Natural killer cell (primary cell): ENCODE measurements around the gene EXOC4. TPM values are rescaled to one million over a fixed set of nuclear protein-coding genes. Genes with fewer than 3 reads are reported as not detected.

Experiments used
- ATAC-seq, 3 donors: fragments of 150-1000 bp in 2 of 3; fragments of 200-7000 bp in 1 of 3; cut with Tn5 transposase; 1 replicate in 1 of 3; 2 replicates in 2 of 3; pipeline ENCODE4 v1.10.0; 2021; ENCODE audit warnings: mild to moderate bottlenecking in 2 of 3, moderate library complexity in 2 of 3
- DNase-seq, 2 donors: peaks; one replicate each; pipeline versions ENCODE4 v3.0.0 to v3.0.0-alpha.2; 2013 to 2021; ENCODE audit warnings: mixed read lengths in 1 of 2
- H3K27ac ChIP-seq: one replicate; pipeline ENCODE4 v1.5.1; 2013; ENCODE audit warnings: mild to moderate bottlenecking, low read length
- H3K27me3 ChIP-seq: one replicate; pipeline ENCODE4 v1.6.1; 2013; ENCODE audit warnings: low read length; ENCODE audit not compliant: control insufficient read depth, insufficient read depth
- H3K36me3 ChIP-seq: one replicate; pipeline ENCODE4 v1.6.1; 2013; ENCODE audit warnings: low read length; ENCODE audit not compliant: control insufficient read depth, insufficient read depth
- H3K4me1 ChIP-seq: one replicate; pipeline ENCODE4 v1.6.1; 2013; ENCODE audit warnings: low read length; ENCODE audit not compliant: control insufficient read depth, insufficient read depth
- H3K4me3 ChIP-seq: one replicate; pipeline ENCODE4 v1.5.1; 2013; ENCODE audit warnings: low read length
- H3K9me3 ChIP-seq: one replicate; pipeline ENCODE4 v1.6.1; 2013; ENCODE audit warnings: low read length; ENCODE audit not compliant: control insufficient read depth, insufficient read depth
- H3K27ac Mint-ChIP-seq, 2 donors: one replicate each; pipeline ENCODE4 v1.8.0; 2022; ENCODE audit warnings: mild to moderate bottlenecking in 2 of 2, mixed read lengths in 2 of 2, moderate library complexity in 1 of 2
- H3K27me3 Mint-ChIP-seq, 2 donors: one replicate each; pipeline ENCODE4 v1.8.0; 2022; ENCODE audit warnings: low read depth in 2 of 2, mixed read lengths in 2 of 2
- H3K36me3 Mint-ChIP-seq: one replicate; pipeline ENCODE4 v1.8.0; 2022; ENCODE audit warnings: mixed read lengths
- H3K4me1 Mint-ChIP-seq, 2 donors: one replicate each; pipeline ENCODE4 v1.8.0; 2022; ENCODE audit warnings: mixed read lengths in 2 of 2
- H3K4me3 Mint-ChIP-seq: one replicate; pipeline ENCODE4 v1.8.0; 2022; ENCODE audit warnings: mild to moderate bottlenecking, moderate library complexity, mixed read lengths
- H3K9me3 Mint-ChIP-seq, 2 donors: one replicate each; pipeline ENCODE4 v1.8.0; 2022; ENCODE audit warnings: mixed read lengths in 2 of 2
- WGBS: methylation state at CpG from one replicate; pipeline ENCODE4 v1.1.7; 2013; ENCODE audit warnings: missing lambda C conversion rate; ENCODE audit not compliant: insufficient coverage; 5-methylcytosine and 5-hydroxymethylcytosine counted together
- intact Hi-C: fragments of 100-400 bp; cut with micrococcal nuclease; formaldehyde crosslinking; loops from one replicate; pipeline ENCODE4 v1.14.2; 2022
- total RNA-seq, 4 donors: library from RNA; stranded (reverse); fragments of 120-200 nt in 1 of 4; gene quantifications; one replicate each; pipeline versions ENCODE4 v1.2.3 to v1.2.4, GENCODE V29; 2013 to 2022
- TF ChIP-seq, protein P1 (sequence below): fragments of 200-600 bp; IDR thresholded peaks from one replicate; pipeline ENCODE4 v1.8.0; 2022; ENCODE audit warnings: antibody characterized with exemption

Gene EXOC4
- total RNA-seq, 3 donors from 2014 or later (not counting 1 experiment from before 2014, with no cell fraction given): 105 to 148 (median 123) TPM

DNA sequence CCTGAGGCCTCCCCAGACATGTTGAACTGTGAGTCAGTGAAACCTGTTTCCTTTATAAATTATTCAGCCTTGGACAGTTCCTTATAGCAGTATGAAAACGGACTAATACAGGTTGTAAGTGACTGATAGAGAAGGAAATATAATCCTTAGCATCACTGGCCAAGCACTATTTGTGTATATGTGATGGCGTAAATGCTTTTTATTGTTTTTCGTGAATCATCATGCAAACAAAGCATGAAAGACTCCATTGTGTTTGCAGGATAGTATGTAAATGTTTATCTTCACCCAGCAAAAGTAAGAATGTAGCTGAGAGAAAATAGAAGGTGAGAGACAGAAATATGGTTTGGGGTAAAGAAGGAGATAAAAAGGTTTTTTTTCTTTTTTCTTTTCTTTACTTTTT lies 781.8 kb downstream of the EXOC4 start:
- H3K9me3 ChIP-seq: no peaks in the 10 kb centered on the region
- H3K27ac ChIP-seq: no peak overlapping the region
- no peak overlapping the region for H3K4me3 ChIP-seq
- H3K36me3 ChIP-seq: no peaks in the 10 kb centered on the region
- Mint-ChIP-seq H3K27ac (no peak overlapping the region), H3K36me3 (no peaks in the 10 kb centered on the region), H3K4me1 (peaks cover 22 to 31% of the 10 kb centered on the region in 2 donors), H3K9me3 (no peaks in the 10 kb centered on the region), H3K27me3 (no peaks in the 10 kb centered on the region), H3K4me3 (no peak overlapping the region)
- no peaks in the 10 kb centered on the region for H3K27me3 ChIP-seq
- WGBS: 100% methylated on average over 3 of the region's 3 CpGs
- intact Hi-C loops: no loop called here
- TF ChIP-seq, protein P1, sequence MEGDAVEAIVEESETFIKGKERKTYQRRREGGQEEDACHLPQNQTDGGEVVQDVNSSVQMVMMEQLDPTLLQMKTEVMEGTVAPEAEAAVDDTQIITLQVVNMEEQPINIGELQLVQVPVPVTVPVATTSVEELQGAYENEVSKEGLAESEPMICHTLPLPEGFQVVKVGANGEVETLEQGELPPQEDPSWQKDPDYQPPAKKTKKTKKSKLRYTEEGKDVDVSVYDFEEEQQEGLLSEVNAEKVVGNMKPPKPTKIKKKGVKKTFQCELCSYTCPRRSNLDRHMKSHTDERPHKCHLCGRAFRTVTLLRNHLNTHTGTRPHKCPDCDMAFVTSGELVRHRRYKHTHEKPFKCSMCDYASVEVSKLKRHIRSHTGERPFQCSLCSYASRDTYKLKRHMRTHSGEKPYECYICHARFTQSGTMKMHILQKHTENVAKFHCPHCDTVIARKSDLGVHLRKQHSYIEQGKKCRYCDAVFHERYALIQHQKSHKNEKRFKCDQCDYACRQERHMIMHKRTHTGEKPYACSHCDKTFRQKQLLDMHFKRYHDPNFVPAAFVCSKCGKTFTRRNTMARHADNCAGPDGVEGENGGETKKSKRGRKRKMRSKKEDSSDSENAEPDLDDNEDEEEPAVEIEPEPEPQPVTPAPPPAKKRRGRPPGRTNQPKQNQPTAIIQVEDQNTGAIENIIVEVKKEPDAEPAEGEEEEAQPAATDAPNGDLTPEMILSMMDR: no peak
- no peak for ATAC-seq
- H3K4me1 ChIP-seq: peaks cover 7% of the 10 kb centered on the region
- DNase-seq: no peak

DNA sequence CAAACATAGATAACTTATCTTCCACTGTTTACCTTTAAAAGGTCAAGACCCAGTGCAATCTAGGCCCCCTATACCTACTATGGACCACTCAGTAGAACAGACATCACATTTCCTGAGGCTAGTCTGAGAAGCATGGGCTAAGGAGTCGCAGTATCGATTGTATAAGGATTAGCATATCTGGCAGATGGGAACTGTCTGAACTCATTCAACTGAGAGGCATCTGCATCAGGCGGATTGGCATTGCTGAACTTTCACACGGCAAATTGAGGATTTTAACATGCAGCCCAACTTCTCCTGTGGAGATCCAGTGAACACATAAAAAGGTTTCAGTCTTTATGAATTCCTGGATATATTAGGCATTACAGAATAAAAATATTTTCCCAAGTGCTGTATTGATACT lies 785.1 kb downstream of the EXOC4 start:
- ATAC-seq: no peak
- no peak for DNase-seq
- Histone ChIP-seq H3K27me3 (no peaks in the 10 kb centered on the region), H3K9me3 (no peaks in the 10 kb centered on the region), H3K4me1 (no peaks in the 10 kb centered on the region), H3K4me3 (no peak overlapping the region), H3K36me3 (no peaks in the 10 kb centered on the region), H3K27ac (no peak overlapping the region)
- intact Hi-C loops: no loop called here
- no peaks in the 10 kb centered on the region for H3K36me3 Mint-ChIP-seq
- H3K4me1 Mint-ChIP-seq: peaks cover 0 to 9% of the 10 kb centered on the region in 2 donors
- 98% methylated on average over 4 of the region's 4 CpGs for WGBS
- no peak overlapping the region for H3K4me3 Mint-ChIP-seq
- H3K27me3 Mint-ChIP-seq: no peaks in the 10 kb centered on the region
- TF ChIP-seq, protein P1: no peak
- H3K27ac Mint-ChIP-seq: no peak overlapping the region
- no peaks in the 10 kb centered on the region for H3K9me3 Mint-ChIP-seq

DNA sequence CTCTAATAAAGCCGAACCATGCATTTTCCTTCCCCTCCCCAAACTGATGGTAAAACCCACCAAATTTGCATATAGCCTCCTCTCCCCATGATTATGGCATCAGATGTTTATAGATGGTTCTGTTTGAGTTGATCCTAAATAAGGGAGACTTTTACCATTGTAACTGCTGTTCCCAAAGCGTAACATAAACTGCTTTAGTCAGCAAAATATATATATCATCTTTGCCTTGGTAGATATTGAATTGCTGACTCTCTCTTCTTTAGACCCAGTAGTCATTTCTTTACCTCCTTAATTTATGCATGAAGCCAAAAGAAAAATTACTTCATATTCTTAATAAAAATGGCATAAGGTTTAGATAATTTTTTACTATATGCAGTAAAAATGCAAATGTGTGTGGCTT lies 788.1 kb downstream of the EXOC4 start:
- ATAC-seq: no peak
- no peaks in the 10 kb centered on the region for H3K4me1 Mint-ChIP-seq
- intact Hi-C loops: no loop called here
- no peaks in the 10 kb centered on the region for H3K27me3 Mint-ChIP-seq
- TF ChIP-seq, protein P1: no peak
- H3K27ac ChIP-seq: no peak overlapping the region
- H3K4me3 ChIP-seq: no peak overlapping the region
- H3K4me3 Mint-ChIP-seq: no peak overlapping the region
- WGBS: 100% methylated on average over 1 of the region's 2 CpGs
- H3K36me3 ChIP-seq: no peaks in the 10 kb centered on the region
- no peaks in the 10 kb centered on the region for H3K9me3 ChIP-seq
- H3K4me1 ChIP-seq: no peaks in the 10 kb centered on the region
- H3K27ac Mint-ChIP-seq: no peak overlapping the region
- H3K27me3 ChIP-seq: no peaks in the 10 kb centered on the region
- H3K36me3 Mint-ChIP-seq: no peaks in the 10 kb centered on the region
- H3K9me3 Mint-ChIP-seq: no peaks in the 10 kb centered on the region
- no peak for DNase-seq

DNA sequence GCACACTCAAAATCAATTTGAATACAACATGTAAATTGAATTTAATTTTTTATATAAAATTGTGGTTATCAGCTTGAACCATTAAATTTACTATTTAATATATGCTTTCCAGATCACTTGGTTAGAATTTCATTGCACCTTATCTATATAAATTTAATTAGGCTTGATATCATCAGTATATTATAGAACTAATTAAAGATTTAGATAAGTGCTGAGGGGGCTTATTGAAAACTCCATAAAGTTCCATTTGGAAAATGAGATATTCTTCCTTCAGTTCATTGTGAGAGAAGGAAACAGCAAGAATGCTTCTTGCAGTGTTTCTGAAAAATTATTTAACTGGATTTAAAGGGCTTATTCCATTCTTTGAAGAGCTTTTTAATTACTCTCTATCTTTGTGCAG lies 788.6 kb downstream of the EXOC4 start:
- Mint-ChIP-seq H3K4me3 (no peak overlapping the region), H3K36me3 (no peaks in the 10 kb centered on the region), H3K4me1 (no peaks in the 10 kb centered on the region), H3K27me3 (no peaks in the 10 kb centered on the region), H3K27ac (no peak overlapping the region), H3K9me3 (no peaks in the 10 kb centered on the region)
- no peak for ATAC-seq
- H3K27me3 ChIP-seq: no peaks in the 10 kb centered on the region
- H3K4me3 ChIP-seq: no peak overlapping the region
- no peak overlapping the region for H3K27ac ChIP-seq
- H3K36me3 ChIP-seq: no peaks in the 10 kb centered on the region
- intact Hi-C loops: no loop called here
- DNase-seq: no peak
- TF ChIP-seq, protein P1: no peak
- H3K9me3 ChIP-seq: no peaks in the 10 kb centered on the region
- H3K4me1 ChIP-seq: no peaks in the 10 kb centered on the region
